ENCODE measurements around the gene SPINK5.

Gene SPINK5

GRCh38 chr5:148166550-148167283, 102.9 kb downstream of the SPINK5 start:
- DNase-seq: no peak
- intact Hi-C loops (cut with DNase I): no loop called here

DNA sequence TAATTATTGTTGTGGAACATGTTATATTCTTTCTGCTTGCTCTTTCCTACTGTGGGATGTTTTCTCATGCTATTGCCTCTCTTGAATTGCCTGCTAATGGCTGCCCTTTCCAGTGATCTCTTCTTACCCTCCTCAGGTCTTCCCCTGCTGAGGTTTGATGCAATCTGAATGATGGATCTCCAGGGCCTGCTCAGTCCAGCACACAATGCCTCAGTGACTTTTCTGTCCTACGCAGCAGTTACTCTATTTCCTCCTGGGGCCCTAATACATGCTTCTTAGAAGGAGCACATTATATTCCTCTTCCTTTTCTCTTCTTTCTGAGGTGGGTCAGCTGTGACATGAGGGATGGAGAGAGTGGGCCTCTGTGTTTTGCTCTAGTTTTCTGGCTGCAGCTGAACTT, 104.5 kb downstream of the SPINK5 start, which contains the start of gene SPINK14:
SPINK14 (plus strand) TSS at position 301 of the 400 bp plus-strand sequence. CDS start 1,187 bp downstream, outside the sequence.
- no peak for DNase-seq

DNA sequence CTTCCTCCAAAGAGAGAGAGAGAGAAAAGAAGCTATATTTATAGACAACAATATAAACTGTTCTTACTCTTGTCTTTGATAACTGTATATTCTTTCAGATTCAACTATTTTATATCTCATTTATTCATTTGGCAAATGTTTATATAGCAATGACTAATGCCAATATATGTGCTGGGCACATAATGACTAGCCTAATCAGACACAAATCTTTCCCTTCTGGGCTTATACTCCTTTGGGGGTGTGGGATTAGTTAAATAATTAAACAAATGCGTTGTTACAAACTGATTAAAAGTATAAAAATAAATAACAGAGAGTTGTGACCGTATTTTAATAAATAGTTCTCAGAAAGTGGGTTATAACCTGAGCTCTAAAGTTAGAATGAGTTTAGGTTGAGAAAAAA, 108.6 kb downstream of the SPINK5 start:
- no peak for DNase-seq
- intact Hi-C loops (cut with DNase I): no loop called here

More for the DNA sequence above, 104.5 kb downstream of the SPINK5 start, which contains the start of gene SPINK14:
- intact Hi-C loops (cut with DNase I): no loop called here

GRCh38 chr5:148176480-148176879, 112.7 kb downstream of the SPINK5 start:
- intact Hi-C loops (cut with DNase I): no loop called here
- no peak for DNase-seq

- intact Hi-C loops (cut with DNase I): no loop called here
- DNase-seq: no peak
Observed at GRCh38 chr5:148177207-148177606, 113.4 kb downstream of the SPINK5 start.

- intact Hi-C loops (cut with DNase I): loop anchor here (2.0 kb wide), 1 partner anchor 195 kb away; no protein-coding TSS in a partner anchor
- peak in 1 of 10 donors; percentile 7 for DNase-seq
Observed at GRCh38 chr5:148179234-148179824, 115.5 kb downstream of the SPINK5 start.

GRCh38 chr5:148186248-148187003, 122.6 kb downstream of the SPINK5 start:
- no peak for DNase-seq
- intact Hi-C loops (cut with DNase I): no loop called here

All from posterior cingulate gyrus (tissue), 11 donors.